ENCODE measurements around the gene DLL1. TPM values are rescaled to one million over a fixed set of nuclear protein-coding genes. Genes with fewer than 3 reads are reported as not detected.

The DLL1 gene
- total RNA-seq, 1 experiment from 2014 or later = 2.8 TPM

DNA sequence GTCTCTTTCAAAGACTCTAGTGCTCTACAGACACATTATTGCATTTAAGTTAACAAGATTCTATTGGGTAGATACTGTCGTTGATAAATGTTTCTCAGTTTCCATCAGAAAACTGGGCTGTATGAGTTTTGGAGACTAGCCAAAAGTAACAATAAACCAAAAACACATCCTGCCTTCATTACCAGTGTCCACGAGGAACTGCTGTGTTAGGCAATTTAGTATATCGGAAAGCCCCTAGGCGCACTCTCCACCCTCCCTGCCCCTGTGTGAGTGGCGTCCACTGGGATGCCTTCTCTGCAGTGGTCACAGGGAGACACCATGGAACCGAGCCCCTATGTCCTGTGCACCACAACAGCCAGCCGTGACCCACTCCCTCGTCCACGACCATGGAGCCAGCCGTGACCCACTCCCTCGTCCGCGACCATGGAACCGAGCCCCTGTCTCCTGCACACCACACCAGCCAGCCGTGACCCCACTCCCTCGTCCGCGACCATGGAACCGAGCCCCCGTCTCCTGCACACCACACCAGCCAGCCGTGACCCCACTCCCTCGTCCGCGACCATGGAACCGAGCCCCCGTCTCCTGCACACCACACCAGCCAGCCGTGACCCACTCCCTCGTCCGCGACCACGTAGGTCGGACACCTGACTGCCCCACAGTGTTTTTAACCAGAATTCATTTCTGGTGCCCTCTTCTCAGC lies 35.3 kb downstream of the DLL1 start:
- Mint-ChIP-seq H3K9me3 (no peaks in the 10 kb centered on the region), H3K4me1 (peaks cover 0 to 3% of the 10 kb centered on the region in 2 experiments; a peak in 1 of 4 replicates), H3K36me3 (ENCODE audit: insufficient read depth in 1 of 3, low read depth in 3 of 3) (no peaks in the 10 kb centered on the region; a peak in 1 of 7 replicates), H3K27ac (no peak overlapping the region), H3K4me3 (no peak overlapping the region), H3K27me3 (ENCODE audit: low read depth) (peaks cover 3% of the 10 kb centered on the region)
- Histone ChIP-seq H2BK15ac (ENCODE audit: low read depth, low read length) (no peak overlapping the region), H3K79me2 (ENCODE audit: insufficient read depth, low read length) (no peaks in the 10 kb centered on the region), H4K91ac (ENCODE audit: insufficient read length, low read depth, low read length) (no peak overlapping the region), H3K56ac (ENCODE audit: insufficient read length, low read depth, low read length) (no peak overlapping the region), H3K4me2 (ENCODE audit: insufficient read depth, insufficient read length, low read length) (no peak overlapping the region), H3K23me2 (ENCODE audit: insufficient read length, low read depth, low read length, poor library complexity, severe bottlenecking) (no peaks in the 10 kb centered on the region), H3T11ph (ENCODE audit: low read length) (no peak overlapping the region), H4K5ac (ENCODE audit: insufficient read length, low read depth, low read length) (no peak overlapping the region), H3K27ac (ENCODE audit: insufficient read length, low read depth, low read length) (no peak overlapping the region), H3K9me3 (ENCODE audit: control insufficient read depth, low read depth, low read length) (no peaks in the 10 kb centered on the region), H2AK5ac (ENCODE audit: insufficient read length, low read length) (no peak overlapping the region), H3K14ac (ENCODE audit: insufficient read depth, low read length) (no peak overlapping the region), H2BK120ac (ENCODE audit: low read depth, low read length, poor library complexity, severe bottlenecking) (no peak overlapping the region), H2BK12ac (ENCODE audit: insufficient read length, low read depth, low read length) (no peak overlapping the region), H3K27me3 (ENCODE audit: insufficient read depth, low read length) (no peaks in the 10 kb centered on the region), H4K8ac (replicated peaks; ENCODE audit: insufficient read length, low read depth, low read length) (no peak overlapping the region), H4K20me1 (ENCODE audit: control insufficient read depth, insufficient read depth, insufficient read length) (no peaks in the 10 kb centered on the region), H2BK5ac (ENCODE audit: insufficient read length, low read length) (no peak overlapping the region), H3K23ac (ENCODE audit: insufficient read length, low read depth, low read length) (no peak overlapping the region), H3K4ac (ENCODE audit: low read depth, low read length) (no peak overlapping the region), H3K79me1 (ENCODE audit: insufficient read depth, low read depth, low read length, poor library complexity, severe bottlenecking) (no peaks in the 10 kb centered on the region), H2AFZ (ENCODE audit: low read length) (no peak overlapping the region), H3K9ac (ENCODE audit: extremely low read depth, insufficient read length, low read length) (no peak overlapping the region), H2BK20ac (ENCODE audit: low read depth, low read length, poor library complexity, severe bottlenecking) (no peak overlapping the region), H3K18ac (ENCODE audit: insufficient read length, low read depth, low read length) (no peak overlapping the region), H3K4me1 (ENCODE audit: insufficient read depth, low read length) (no peaks in the 10 kb centered on the region)
- no peak for DNase-seq
- WGBS (ENCODE audit: extremely low coverage, insufficient read length, low lambda C conversion rate) = no CpG with 5 or more reads among the region's 32 CpGs
- TF ChIP-seq CTCF (conservative IDR thresholded peaks at IDR 0.05) = no peak
